H1 (cell line): ENCODE measurements around the gene CLCNKB. TPM values are rescaled to one million over a fixed set of nuclear protein-coding genes. Genes with fewer than 3 reads are reported as not detected.

ENCODE experiments used
- CTCF ChIP-seq, 3 experiments: IDR thresholded peaks; 1 replicate in 2 of 3; 2 replicates in 1 of 3; pipeline versions ENCODE4 v1.5.1 to v1.6.1; 2011; ENCODE audit warnings: low read length in 3 of 3, mild to moderate bottlenecking in 3 of 3, inconsistent platforms in 2 of 3, low read depth in 1 of 3, moderate library complexity in 1 of 3; ENCODE audit not compliant: insufficient read depth in 1 of 3; ENCODE audit errors: control extremely low read depth in 1 of 3
- HDAC6 ChIP-seq: IDR thresholded peaks from one replicate; pipeline ENCODE4 v1.7.1; 2012; ENCODE audit warnings: low read depth, mild to moderate bottlenecking, inconsistent platforms, low read length, moderate library complexity
- KDM4A ChIP-seq: IDR thresholded peaks from one replicate; pipeline ENCODE4 v1.7.1; 2012; ENCODE audit warnings: low read depth, mild to moderate bottlenecking, moderate library complexity, low read length, inconsistent platforms; ENCODE audit not compliant: severe bottlenecking
- KDM5A ChIP-seq: fragments of 200-600 bp; IDR thresholded peaks from 2 replicates; pipeline ENCODE4 v1.7.1; 2012; ENCODE audit warnings: mild to moderate bottlenecking, low read length, inconsistent platforms, mixed read lengths
- SP4 ChIP-seq: IDR thresholded peaks from 2 replicates; pipeline ENCODE4 v1.6.1; 2012; ENCODE audit warnings: low read length, inconsistent platforms
- TEAD4 ChIP-seq: IDR thresholded peaks from 2 replicates; pipeline ENCODE4 v1.6.1; 2012; ENCODE audit warnings: low read depth, low read length, inconsistent platforms, mixed read lengths
- polyA plus RNA-seq, 7 experiments: library from polyadenylated mRNA; depleted of rRNA in 3 of 7; stranded (reverse) in 5 of 7; unstranded in 2 of 7; fragments of >200 nt in 5 of 7; fragments of 200-250 nt in 2 of 7; gene quantifications; 1 replicate in 5 of 7; 2 replicates in 1 of 7; 4 replicates in 1 of 7; pipeline versions ENCODE4 v1.2.1 to v1.2.3, GENCODE V29; 2011 to 2013; ENCODE audit warnings: missing spikeins in 2 of 7, mixed read lengths in 2 of 7
- total RNA-seq: library from RNA; stranded (reverse); fragmentation: NEBNext Ultra II Directional; extraction: Animal tissue kit (Norgen Biotek cat#: 25700); gene quantifications from 2 replicates; pipeline ENCODE4 v1.2.1, GENCODE V29; 2021

CLCNKB gene
- total and polyA plus RNA-seq, 2 of the 8 experiments (the other 6 are each of a cell fraction or from before 2014, with no cell fraction given): 1.2 to 3.5 TPM

GRCh38 chr1:16015960-16016901, 27.4 kb upstream of the CLCNKB start (continued):
- TF ChIP-seq HDAC6: no peak
- TF ChIP-seq SP4: no peak
- no peak for TF ChIP-seq CTCF (IDR thresholded peaks at IDR 0.05; ENCODE audit: control extremely low read depth in 1 of 3, insufficient read depth in 1 of 3, low read depth in 1 of 3, low read length in 3 of 3)
- no peak for TF ChIP-seq KDM4A
- TF ChIP-seq TEAD4: no peak
- no peak for TF ChIP-seq KDM5A
